ENCODE measurements around the gene ALKBH1.

ALKBH1 gene

DNA sequence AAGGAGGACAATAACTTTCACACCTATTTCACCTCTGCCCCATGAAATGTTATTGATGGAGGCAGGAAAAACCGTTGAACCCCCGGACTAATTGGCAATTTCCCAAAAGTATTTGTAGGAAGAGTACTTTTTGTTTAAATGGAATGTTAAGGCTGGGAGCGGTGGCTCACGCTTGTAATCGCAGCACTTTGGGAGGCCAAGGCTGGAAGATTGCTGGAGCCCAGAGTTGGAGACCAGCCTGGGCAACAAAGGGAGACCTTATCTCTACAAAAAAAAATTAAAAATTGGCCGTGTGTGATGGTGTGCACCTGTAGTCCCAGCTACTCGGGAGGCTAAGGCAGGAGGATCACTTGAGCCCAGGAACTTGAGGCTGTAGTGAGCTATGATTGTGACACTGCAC is 65.4 kb downstream of the ALKBH1 start:
- no peak for TF ChIP-seq FOXP2 (optimal IDR thresholded peaks at IDR 0.05; ENCODE audit: borderline replicate concordance, extremely low read depth, extremely low read length, insufficient read depth)
- TF ChIP-seq, protein P1, sequence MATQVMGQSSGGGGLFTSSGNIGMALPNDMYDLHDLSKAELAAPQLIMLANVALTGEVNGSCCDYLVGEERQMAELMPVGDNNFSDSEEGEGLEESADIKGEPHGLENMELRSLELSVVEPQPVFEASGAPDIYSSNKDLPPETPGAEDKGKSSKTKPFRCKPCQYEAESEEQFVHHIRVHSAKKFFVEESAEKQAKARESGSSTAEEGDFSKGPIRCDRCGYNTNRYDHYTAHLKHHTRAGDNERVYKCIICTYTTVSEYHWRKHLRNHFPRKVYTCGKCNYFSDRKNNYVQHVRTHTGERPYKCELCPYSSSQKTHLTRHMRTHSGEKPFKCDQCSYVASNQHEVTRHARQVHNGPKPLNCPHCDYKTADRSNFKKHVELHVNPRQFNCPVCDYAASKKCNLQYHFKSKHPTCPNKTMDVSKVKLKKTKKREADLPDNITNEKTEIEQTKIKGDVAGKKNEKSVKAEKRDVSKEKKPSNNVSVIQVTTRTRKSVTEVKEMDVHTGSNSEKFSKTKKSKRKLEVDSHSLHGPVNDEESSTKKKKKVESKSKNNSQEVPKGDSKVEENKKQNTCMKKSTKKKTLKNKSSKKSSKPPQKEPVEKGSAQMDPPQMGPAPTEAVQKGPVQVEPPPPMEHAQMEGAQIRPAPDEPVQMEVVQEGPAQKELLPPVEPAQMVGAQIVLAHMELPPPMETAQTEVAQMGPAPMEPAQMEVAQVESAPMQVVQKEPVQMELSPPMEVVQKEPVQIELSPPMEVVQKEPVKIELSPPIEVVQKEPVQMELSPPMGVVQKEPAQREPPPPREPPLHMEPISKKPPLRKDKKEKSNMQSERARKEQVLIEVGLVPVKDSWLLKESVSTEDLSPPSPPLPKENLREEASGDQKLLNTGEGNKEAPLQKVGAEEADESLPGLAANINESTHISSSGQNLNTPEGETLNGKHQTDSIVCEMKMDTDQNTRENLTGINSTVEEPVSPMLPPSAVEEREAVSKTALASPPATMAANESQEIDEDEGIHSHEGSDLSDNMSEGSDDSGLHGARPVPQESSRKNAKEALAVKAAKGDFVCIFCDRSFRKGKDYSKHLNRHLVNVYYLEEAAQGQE (IDR thresholded peaks at IDR 0.05; ENCODE audit: insufficient read depth in 1 of 2, low read depth in 2 of 2, low read length in 2 of 2): no peak
- TF ChIP-seq POLR2AphosphoS5 (IDR thresholded peaks at IDR 0.05; ENCODE audit: low read depth, low read length): no peak
- TF ChIP-seq SIN3A (IDR thresholded peaks at IDR 0.05; ENCODE audit: borderline replicate concordance, insufficient read depth, low read length): no peak
- TF ChIP-seq TAF1 (IDR thresholded peaks at IDR 0.05; ENCODE audit: borderline replicate concordance, insufficient read depth, low read length): no peak

DNA sequence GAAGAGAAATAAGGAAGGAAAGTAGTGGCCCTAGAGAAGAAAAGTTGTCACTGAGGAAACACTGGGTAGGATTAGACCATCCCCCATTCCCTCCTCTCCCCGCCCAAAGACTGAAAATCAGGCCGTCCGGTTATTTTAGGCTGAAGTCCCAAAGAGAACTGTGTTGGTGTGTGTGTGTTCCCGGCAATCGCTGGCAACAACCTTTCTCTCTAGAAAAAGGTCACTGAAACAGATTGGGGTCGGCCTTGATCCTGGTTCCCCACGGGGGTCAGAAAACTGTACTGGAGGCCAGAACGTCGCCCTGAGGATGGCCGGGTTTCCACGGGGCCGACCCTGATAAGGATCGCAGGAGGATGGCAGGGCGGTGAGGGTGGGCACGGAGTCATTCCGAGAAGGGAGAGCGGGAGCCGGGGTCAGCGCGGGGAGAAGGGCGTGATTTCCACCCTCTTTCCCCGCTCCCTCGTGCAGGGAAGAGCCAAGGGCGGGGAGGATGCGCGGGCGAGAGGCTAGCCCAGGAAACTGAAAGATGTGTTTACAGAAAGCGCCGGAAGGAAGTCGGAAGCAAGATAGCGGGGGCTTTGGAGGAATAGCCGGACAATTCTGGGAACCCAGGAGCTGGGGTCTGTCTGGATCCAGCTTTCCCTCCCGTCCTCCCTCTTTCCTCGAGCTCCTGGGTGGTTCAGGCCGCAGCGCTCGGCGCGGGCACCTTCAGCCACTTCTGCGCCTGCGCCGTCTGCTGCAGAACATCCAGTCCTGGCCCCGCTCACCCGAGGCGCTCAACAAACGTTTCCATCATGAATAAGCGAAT is 66.1 kb downstream of the ALKBH1 start:
- TF ChIP-seq, protein P1 (IDR thresholded peaks at IDR 0.05; ENCODE audit: insufficient read depth in 1 of 2, low read depth in 2 of 2, low read length in 2 of 2): no peak
- TF ChIP-seq FOXP2 (optimal IDR thresholded peaks at IDR 0.05; ENCODE audit: borderline replicate concordance, extremely low read depth, extremely low read length, insufficient read depth) (no peak), SIN3A (IDR thresholded peaks at IDR 0.05; ENCODE audit: borderline replicate concordance, insufficient read depth, low read length) (no peak), POLR2AphosphoS5 (IDR thresholded peaks at IDR 0.05; ENCODE audit: low read depth, low read length) (no peak), TAF1 (IDR thresholded peaks at IDR 0.05; ENCODE audit: borderline replicate concordance, insufficient read depth, low read length) (no peak)

DNA sequence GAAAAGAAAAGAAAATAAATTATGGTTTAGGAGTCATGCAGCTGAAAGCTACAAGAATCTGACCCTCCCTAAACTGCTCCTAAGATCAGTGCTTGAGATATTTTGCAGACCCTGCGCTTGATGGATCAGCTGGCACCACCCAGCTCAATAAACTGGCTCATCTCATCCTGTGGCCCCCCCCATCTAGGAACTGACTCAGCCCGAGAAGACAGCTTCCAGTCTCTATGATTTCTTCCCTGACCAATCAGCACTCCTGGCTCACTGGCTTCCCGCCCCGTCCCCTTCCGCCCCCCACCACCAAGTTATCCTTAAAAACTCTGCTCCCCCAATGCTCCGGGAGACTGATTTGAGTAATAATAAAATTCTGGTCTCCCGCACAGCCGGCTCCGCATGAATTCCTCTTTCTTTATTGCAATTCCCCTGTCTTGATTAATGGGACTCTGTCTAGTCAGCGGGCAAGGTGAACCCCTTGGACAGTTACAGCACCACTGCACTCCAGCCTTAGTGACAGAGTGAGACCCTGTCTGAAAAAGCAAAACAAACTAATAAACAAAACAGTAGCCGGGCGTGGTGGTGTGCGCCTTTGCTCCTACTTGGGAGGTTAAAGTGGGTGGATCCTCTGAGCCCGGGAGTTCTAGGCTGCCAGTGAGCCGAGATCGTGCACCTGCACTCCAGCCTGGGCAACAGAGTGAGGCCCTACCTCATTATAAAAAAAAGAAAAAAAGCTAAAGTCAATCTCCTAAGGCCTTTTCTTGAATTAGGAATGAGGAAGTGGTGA is 66.9 kb downstream of the ALKBH1 start:
- TF ChIP-seq FOXP2 (optimal IDR thresholded peaks at IDR 0.05; ENCODE audit: borderline replicate concordance, extremely low read depth, extremely low read length, insufficient read depth): no peak
- TF ChIP-seq POLR2AphosphoS5 (IDR thresholded peaks at IDR 0.05; ENCODE audit: low read depth, low read length): no peak
- TF ChIP-seq, protein P1 (IDR thresholded peaks at IDR 0.05; ENCODE audit: insufficient read depth in 1 of 2, low read depth in 2 of 2, low read length in 2 of 2): no peak
- TF ChIP-seq TAF1 (IDR thresholded peaks at IDR 0.05; ENCODE audit: borderline replicate concordance, insufficient read depth, low read length): no peak
- TF ChIP-seq SIN3A (IDR thresholded peaks at IDR 0.05; ENCODE audit: borderline replicate concordance, insufficient read depth, low read length): no peak

DNA sequence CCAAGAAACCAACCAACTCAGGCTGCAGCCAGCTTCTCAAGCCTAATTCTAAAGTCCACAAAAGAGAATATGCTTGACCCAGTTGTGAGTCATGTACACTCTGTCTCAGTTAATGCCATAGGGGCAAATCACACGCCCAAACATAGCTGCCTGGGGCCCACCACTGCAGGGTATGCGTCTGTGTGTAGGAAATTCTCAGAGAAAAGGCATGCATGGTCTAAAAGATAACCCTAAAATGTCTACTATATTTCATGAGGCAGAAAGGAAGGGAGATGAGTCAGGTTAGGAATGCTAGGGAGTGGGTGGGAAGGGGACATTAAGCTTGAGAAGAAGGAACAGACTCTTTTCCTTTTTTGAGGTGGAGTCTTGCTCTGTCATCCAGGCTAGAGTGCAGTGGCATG is 69.1 kb downstream of the ALKBH1 start:
- no peak for TF ChIP-seq SIN3A (IDR thresholded peaks at IDR 0.05; ENCODE audit: borderline replicate concordance, insufficient read depth, low read length)
- TF ChIP-seq, protein P1 (IDR thresholded peaks at IDR 0.05; ENCODE audit: insufficient read depth in 1 of 2, low read depth in 2 of 2, low read length in 2 of 2): no peak
- TF ChIP-seq POLR2AphosphoS5 (IDR thresholded peaks at IDR 0.05; ENCODE audit: low read depth, low read length): no peak
- TF ChIP-seq TAF1 (IDR thresholded peaks at IDR 0.05; ENCODE audit: borderline replicate concordance, insufficient read depth, low read length): no peak
- no peak for TF ChIP-seq FOXP2 (optimal IDR thresholded peaks at IDR 0.05; ENCODE audit: borderline replicate concordance, extremely low read depth, extremely low read length, insufficient read depth)

All from PFSK-1 (cell line).